ENCODE results near the gene MLST8.

The MLST8 gene, protein sequence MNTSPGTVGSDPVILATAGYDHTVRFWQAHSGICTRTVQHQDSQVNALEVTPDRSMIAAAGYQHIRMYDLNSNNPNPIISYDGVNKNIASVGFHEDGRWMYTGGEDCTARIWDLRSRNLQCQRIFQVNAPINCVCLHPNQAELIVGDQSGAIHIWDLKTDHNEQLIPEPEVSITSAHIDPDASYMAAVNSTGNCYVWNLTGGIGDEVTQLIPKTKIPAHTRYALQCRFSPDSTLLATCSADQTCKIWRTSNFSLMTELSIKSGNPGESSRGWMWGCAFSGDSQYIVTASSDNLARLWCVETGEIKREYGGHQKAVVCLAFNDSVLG

DNA sequence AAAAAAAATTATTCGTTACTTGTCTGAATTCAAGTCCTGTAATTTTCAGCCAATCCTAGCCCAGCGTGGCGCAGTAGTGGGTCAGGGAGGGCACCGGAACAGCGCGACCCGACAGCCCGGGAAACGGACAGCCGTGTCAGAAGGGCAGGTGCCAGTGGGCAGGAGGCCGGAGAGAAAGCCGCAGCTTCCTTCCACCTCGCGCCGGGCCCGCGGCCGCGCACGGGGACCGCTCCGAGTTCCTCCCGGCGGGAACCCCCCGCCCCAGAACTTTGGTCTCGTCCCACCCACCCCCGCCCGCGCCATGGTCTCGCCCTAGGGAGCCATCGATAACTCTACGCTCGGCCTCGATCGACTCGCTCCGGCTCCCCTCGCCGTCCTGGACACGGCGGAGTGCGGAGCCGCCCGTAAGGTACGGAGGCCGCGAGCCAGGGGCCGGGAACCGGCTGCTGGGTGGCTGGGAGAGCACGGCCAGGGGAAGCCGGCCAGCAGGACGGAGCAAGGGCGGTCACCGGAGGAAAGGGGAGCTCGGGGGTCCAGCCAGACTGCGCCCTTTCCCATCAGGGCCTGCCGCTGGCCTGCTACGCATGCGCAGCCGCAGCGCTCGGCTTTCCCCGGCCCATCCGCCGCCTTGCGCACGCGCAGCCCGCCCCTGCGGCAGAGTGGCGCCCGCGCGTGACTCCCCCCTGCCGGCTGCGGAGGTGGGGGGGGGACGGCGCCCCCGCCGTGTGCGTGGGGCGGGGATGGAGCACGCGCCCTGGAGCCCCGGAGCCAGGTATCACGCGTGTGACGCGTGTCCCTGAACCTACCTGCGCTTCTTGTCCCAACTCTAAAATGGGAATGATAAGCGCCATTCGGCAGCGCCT is at the start of gene MLST8:
TSS of gene MLST8 (plus strand) at position 351 of the 863 bp plus-strand sequence. CDS start 632 bp downstream, outside the sequence.
- FAIRE-seq (peak; percentile 84), DNase-seq (ENCODE audit: insufficient read length, low spot score) (peak; percentile 95)

DNA sequence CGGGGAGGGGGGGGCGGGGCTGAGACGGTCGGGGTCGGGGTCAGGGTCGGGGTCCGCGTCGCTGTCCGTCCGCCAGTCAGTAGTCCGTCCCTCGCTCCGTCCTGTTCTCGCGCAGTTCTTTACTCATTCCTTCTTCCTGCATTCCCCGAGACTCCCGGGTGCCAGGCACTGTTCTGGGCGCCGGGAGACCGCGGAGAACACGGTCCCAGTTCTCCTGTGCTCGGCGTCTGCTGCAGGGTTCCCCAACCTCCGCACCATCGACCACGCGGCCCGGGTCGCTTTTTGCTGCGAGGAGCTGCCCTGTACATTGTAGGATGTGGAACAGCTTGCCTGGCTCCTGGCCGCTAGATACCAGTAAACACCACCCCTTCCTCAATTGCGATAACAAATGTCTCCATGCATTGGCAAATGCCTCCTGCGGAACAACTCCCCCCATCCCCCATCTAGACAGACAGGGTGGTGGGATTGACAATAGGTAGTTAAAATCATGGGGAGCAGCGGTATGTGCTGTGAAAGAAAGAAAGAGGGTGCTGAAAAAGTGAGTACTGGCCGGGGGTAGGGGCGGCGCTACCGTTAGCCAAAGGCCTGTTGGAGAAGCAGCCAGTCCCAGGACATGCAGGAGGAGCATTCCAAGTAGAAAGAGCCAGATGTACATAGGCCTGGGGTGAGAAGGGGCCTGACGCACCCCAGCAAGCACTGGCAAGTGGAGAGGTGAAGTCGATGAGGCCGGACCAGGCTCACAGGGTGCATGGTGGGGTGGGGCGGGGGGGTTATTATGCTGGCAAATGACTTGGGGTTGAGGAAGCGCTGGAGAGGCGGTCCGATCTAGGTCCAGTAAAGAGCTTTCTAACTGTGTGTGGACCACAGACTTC is 49.0 kb upstream of the MLST8 start:
- FAIRE-seq = no peak
- DNase-seq (ENCODE audit: insufficient read length, low spot score) = no peak

DNA sequence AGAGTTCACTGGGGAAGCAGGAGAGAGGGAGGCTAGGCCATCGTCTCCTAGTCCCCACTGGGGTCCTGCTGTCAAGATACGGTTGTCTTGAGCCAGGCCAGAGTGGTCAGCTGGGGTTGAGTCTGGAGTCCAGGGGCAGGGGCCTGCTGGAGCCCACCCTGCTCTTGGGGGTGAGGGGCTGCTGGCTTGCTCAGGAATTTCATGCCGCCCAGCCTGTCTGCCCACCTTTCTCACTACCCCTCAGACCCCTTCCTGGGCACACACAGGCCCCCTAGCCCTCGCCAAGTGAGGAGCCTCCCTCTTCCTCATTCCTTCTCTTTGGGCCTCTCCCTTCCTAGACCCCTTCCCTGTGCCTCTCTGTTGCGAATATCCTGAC is 48.4 kb upstream of the MLST8 start:
- FAIRE-seq (no peak), DNase-seq (ENCODE audit: insufficient read length, low spot score) (no peak)

DNA sequence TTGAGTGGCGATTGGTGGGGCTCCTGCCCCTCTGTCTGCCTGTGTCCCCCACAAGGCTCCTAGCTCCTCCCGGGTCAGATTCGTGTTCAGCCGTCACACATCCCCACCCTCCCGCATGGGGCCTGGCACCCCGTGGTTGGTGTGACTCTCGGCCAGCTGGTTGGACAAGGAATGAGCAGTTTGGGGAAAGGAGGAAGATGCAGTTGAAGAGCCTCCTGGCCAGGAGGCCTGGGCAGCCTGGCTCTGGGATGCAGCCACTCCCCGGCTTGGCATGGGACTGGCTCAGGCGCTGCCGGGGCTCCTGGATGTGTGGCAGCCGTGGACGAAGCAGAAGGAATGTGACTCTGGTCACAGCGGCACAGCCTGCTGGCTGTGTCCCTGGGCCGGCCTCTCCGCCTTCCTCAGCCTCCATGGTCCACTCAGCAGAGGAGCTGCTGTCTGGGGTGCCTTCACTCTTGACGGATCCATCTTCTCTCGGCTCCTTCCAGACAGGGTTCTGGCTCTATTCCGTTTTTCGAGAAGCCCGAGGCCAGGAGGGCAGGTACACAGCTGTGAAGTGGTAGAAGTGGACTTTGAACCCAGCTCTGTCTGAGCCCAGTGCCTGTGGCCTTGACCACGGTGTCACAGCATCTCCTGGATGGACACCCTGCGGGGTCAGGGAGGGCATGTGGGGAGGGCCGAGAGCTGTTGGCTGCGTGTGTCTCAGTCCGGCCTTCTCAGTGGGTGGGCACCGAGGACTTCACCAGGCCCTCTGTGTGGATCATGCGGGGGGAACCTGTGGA is 47.6 kb upstream of the MLST8 start:
- DNase-seq (ENCODE audit: insufficient read length, low spot score) (no peak), FAIRE-seq (no peak)

DNA sequence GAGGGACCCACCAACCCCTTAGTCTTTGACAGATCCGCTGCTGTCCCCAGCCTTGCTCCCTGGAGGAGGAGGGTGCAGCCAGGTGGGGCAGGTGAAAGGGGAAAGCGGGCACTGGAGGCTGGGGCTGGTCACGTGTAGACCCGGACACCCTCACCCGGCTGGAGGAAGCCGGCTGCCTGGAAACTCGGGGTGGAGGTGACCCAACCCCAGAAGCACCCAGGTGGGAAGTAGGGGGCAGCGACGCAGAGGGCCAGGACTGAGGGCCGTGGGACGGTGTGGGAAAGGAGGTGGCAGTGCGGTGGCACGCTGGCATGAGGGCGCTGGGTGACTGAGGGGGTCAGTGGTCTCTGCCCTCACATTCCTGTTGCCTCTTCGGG is 47.0 kb upstream of the MLST8 start:
- DNase-seq (ENCODE audit: insufficient read length, low spot score) (no peak), FAIRE-seq (no peak)

DNA sequence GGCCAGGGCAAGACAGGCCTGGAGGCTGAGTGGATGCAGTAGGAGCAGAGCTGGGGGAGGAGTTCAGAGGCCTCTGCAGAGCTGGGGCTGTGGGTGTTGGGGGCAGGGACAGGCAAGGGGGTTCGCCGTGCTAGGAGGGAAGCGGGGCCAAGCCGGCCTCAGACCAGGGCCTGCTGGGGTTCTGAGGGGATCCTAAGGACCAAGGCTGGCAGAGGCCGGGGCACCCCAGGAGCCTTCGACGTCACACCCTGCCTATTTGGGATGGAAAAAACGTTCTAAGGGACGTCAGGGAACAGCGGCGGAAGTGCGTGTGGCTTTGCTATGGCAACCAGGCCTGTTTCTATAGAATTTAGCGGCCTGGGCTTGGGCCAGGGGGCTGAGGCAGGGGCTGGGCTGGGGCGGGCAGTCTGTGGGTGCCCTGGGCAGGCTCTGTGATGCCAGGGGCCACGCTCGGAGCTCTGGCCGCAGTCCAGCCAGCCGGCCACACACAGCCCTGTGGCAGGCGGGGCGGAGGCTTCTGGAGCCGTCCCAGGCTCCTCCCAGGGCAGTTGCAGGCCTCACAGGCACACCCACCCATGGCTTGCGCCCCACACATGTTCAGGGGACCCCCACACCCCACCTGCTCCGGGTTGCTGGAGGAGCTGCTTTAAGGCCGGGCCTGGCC is 45.9 kb upstream of the MLST8 start:
- FAIRE-seq (no peak), DNase-seq (ENCODE audit: insufficient read length, low spot score) (no peak)

DNA sequence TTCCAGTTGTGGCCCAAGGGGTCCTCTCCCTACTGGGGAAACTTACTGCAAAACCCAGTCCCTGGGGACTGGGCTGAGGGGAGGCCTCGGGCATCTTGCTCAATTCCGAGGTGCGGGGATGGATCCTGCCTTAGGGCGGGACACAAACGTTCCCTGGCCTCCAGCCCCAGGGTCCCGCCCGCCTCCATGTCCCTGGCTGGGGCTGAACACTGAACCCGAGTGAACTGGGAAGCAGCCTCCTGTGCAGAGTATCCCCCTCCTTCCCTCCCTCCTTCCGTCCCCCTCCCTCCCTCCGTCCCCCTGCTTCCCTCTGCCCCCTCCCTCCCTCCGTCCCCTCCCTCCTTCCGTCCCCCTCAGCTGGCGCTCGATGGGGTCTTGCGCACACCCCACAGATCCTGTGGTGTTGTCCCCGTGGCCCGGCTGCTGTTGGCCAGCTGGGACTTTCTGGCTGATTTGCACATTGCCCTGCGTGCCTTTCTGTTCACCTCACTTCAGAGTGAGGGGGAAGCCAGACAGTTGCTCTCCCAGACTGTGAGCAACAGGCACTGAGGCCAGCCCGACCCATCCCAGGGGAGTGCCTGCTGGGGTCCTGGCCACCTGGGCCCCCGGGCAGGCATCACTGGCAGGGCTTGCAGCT is 44.2 kb upstream of the MLST8 start:
- no peak for DNase-seq (ENCODE audit: insufficient read length, low spot score)
- no peak for FAIRE-seq

DNA sequence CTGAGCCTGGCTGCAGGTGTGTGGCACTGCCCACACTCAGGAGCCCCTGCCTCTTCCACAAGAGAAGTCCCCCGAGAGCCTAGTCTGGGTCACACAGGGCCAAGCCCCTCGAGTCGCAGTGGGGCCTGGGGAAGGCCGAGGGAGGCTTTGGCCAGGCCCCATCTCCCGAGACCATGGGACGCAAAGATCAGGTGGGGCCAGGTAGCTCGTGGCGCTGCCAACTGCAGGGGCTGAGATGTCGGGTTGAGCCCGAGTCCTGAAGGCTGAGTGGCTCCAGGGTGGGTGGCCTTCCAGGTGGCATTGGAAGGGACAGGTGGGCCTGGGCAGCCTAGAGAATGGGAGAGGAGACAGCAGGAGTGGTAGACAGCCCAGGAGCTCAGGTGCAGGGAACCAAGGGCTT is 43.3 kb upstream of the MLST8 start:
- FAIRE-seq (no peak), DNase-seq (ENCODE audit: insufficient read length, low spot score) (no peak)

DNA sequence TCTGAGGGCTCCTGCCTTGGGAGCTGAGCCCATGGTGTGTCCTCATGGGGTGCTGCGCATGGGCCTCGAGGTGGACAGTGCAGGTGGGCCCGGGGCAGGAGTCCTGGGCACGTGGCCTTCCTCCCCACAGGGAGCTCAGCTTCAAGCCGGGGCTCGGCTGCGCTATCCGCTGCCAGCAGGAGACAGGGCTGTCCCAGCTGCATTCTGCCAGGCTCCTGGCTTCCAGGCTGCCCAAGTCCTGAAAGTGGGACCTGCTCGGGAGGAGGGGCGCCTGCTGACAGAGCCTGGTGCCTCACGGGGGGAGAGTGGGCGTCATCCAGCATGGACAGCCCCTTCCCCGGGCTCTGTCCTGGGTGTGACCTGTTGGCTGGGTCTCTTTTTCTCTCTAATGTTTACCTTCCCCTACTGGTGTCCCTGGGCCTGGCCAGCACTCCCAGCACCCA is 42.6 kb upstream of the MLST8 start:
- no peak for DNase-seq (ENCODE audit: insufficient read length, low spot score)
- FAIRE-seq = no peak

DNA sequence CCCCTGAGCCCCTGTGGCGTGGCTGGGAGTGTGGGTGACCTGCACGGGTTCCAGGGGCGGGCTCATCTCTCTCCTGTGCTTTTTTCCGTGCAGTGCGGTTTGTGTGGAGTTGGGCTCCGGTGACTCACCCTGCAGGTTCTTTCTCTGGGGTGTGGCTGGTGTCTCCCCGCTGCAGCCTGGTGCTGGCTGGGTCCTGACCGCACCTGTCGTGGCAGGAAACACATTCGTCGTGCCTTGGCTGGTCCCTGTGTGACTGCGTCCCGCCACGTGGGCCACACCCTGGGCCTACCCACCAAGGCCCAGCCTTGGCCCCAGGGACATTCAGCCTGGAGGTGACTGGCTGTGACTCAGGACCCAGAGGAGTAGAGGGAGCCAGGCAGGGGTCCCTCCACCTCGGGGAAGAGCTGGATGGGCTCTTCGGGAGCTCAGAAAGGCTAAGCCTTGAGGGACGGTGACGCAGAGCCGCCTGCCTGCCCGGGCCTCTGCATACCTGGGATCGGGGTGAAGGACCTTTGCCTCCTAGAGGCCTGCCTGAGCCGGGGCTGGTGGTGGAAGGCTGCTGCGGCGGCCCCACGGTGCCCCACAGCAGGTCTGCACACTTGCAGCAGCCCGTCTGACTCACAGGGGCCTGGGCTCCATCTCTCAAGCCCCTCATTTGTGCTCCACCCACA is 41.9 kb upstream of the MLST8 start:
- no peak for DNase-seq (ENCODE audit: insufficient read length, low spot score)
- FAIRE-seq = no peak

DNA sequence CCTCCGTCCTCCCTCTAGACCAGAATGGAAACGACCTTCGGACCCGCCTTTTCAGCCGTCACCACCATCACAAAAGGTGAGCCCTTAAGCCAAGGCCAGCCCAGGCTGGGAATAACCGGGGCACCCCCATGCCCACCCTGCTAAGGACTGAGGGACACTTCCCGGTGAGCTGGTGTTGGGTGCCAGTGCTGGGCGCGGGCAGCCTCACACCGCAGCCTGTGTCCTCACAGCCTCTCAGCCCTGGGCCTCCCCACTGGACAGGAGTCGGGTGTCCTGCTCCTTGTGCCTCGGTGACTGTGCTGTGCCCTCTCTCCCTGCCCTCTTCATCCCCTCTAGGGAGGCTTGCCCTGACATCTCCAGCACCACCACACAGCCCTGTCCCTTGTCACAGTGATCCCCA is 39.4 kb upstream of the MLST8 start:
- FAIRE-seq = no peak
- DNase-seq (ENCODE audit: insufficient read length, low spot score) = no peak

DNA sequence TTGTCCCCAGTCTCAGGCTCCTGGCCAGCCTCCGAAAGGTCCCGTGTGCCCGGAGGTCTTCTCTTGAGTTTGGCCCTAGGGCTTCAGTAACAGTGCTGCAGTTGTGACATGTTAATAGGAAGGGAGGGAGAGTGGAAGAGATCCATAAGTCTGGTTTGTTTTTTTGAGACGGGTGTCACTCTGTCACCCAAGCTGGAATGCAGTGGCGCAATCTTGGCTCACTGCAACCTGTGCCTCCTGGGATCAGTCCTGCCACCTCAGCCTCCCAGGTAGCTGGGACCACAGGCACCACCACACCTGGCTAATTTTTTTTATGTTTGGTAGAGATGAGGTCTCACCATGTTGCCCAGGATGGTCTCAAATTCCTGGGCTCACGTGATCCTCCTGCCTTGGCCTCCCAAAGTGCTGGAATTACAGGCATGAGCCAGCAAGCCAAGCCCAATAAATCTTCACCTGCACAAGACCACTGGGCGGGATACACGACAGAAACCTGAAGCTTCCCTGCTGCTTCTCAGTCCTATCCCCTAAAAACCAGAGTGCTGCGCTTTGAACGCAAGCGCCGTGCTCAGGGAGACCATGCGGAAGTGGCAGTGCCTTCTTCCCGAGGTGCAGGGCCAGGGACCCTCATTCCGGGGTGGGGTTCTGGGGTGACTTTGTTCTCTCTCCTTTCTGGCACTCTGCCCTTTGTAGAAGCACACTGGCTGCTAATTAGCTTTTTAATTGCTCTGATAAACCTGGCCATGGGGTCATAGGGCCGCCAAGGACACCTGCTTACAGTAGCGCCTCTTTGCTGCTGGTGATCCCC is 38.8 kb upstream of the MLST8 start:
- DNase-seq (ENCODE audit: insufficient read length, low spot score) = no peak
- peak; percentile 13 for FAIRE-seq

DNA sequence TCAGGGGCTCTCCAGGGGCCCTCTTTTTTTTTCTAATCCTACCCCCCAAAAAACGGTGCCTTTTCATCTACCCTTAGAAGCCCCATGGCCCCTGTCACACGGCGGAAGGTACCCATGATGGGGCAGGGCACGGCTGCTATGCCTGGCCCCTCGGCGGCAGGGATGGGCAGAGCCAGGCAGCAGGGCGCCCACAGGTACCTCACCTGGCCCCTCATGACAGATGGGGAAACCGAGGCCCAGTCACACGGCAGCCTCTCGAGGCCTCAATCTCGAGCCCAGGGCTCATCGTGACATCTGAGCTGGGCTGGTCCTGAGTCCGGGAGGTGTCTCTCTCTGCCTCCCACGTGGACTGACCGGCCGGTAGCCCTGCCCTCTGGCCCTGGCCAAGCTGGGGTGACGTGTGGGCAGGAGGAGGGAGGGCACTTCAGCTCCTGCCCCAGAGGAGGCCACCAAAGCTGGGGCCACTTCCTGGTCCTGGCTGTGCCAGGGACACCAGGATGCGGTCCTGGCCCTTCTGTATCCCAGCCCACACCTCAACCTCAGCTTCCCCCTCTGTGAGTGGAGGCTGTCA is 38.1 kb upstream of the MLST8 start:
- FAIRE-seq (no peak), DNase-seq (ENCODE audit: insufficient read length, low spot score) (no peak)

DNA sequence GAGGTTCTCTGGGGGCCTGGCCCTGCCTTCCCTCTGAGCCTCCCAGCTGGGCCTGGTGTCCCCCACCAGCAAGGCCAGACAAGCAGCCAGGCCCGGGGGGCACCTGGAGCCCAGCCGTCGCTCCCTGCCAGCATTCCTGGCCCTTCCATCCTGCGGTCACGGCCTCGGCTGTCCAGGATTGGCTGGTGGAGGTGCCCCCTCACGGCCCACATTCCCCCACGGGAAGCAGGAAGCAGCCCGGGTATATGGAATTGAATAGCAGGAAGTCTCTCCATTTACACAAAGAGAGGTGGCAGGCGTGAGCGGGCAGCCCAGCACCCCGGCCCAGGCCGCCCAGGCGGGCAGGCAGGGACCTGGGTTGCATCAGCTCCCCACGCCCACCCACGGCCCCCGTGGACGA is 35.2 kb upstream of the MLST8 start:
- FAIRE-seq (no peak), DNase-seq (ENCODE audit: insufficient read length, low spot score) (no peak)

DNA sequence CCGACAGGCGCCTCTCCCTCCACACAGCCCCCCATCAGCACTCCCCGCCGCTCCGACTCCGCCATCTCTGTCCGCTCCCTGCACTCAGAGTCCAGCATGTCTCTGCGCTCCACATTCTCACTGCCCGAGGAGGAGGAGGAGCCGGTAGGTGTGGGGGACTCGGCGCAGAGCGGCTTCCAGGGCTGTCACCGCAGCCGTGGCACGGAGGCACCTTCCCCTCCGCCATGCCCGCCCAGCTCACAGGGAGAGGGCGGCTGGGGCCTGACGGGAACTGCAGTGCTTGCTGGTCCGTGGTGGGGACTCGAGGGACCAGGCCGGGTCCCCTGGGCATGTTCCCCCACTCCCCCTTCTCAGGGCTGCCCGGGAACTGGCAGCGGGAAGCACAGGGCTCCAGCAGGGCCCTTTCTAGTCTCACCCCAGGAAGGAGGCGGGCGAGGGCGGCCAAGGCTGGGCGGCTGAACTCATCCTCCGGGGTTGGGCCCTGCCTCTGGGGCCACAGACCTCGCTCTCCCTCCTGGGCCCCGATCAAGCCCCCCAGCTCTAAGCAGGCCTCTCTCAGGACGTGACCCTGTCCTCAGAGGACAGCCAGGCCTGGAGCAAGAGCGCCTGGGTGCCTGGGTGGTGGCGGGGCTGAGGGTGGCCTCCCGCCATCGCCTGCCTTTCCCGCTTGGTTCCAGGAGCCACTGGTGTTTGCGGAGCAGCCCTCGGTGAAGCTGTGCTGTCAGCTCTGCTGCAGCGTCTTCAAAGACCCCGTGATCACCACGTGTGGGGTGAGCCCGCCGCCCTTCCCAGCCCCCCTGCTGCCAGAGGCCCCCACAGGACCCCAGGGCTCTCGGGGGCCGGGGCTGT is 34.4 kb upstream of the MLST8 start:
- FAIRE-seq (no peak), DNase-seq (ENCODE audit: insufficient read length, low spot score) (no peak)

DNA sequence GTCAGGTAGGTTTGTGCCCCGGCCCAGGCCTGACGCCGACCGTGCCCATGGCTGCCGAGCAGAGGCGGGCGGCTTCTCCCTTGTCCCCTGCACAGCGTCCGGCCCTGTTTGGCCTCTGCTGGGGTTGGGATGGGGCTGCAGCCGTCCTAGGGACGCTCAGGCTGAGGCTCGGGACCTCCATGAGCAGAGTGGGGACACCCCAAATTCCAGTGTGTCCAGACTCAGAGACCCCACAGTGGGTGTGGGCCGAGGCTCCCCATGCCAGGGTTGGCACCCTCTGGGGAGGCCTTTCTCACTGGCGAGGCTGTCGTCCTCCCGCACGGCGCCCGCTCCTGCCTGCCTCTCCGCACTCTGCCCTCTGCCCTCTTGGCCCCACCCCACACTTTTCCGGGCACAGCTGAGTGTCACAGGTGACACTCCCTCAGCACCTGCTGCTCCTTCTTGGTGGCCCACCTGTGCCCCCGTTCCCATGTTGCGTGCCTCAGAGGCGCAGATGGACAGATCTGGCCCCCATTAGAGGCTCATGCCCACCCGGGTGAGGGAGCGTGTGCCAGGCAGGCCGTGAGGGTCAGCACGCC is 33.6 kb upstream of the MLST8 start:
- DNase-seq (ENCODE audit: insufficient read length, low spot score) (no peak), FAIRE-seq (no peak)

Data from HTR-8/SVneo (cell line).